GM18498 (cell line): ENCODE data around the gene GET4.

Experiments used
- ATAC-seq: cut with Tn5 transposase; IDR thresholded peaks from one replicate; pipeline ENCODE4 v1.9.1; 2021; ENCODE audit warnings: mild to moderate bottlenecking, moderate library complexity; ENCODE audit not compliant: unreplicated experiment

The GET4 gene, protein sequence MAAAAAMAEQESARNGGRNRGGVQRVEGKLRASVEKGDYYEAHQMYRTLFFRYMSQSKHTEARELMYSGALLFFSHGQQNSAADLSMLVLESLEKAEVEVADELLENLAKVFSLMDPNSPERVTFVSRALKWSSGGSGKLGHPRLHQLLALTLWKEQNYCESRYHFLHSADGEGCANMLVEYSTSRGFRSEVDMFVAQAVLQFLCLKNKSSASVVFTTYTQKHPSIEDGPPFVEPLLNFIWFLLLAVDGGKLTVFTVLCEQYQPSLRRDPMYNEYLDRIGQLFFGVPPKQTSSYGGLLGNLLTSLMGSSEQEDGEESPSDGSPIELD

DNA sequence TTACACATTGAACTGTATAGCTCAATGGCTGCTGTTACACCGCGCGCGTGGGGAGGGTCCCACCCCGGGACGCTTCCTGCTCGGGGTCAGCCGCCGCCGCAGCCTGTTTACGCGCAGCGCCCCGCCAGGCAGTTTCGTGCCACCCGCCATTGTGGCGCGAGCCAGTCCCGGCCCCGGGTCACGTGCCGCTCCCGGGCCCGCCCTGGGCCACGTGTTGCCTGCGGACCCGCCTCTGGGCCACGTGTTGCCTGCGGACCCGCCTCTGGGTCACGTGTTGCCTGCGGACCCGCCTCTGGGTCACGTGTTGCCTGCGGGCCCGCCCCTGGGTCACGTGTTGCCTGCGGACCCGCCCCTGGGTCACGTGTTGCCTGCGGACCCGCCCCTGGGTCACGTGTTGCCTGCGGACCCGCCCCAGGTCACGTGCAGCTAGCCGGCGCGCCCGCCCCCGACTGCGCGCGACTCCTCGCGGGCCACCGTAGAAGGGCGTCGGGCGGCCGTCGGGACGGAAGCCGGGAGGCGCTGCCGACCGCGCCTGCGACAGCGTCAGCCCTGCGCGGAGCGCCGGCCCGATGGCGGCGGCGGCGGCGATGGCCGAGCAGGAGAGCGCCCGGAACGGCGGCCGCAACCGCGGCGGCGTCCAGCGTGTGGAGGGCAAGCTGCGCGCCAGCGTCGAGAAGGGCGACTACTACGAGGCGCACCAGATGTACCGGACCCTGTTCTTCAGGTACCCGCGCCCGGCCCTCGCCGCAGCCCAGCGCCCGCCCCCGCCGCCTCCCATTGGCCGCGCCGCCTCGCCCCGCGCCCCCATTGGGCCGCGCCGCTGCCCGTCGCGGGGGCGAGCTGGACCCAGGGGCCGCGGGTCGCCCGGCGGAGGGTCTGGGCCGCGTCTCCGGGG is at the start of gene GET4:
Gene GET4, plus strand, starts transcription at position 478 of the 895 bp plus-strand sequence. Its CDS starts 92 bp downstream, at position 570.
- peak; percentile 80 for ATAC-seq

DNA sequence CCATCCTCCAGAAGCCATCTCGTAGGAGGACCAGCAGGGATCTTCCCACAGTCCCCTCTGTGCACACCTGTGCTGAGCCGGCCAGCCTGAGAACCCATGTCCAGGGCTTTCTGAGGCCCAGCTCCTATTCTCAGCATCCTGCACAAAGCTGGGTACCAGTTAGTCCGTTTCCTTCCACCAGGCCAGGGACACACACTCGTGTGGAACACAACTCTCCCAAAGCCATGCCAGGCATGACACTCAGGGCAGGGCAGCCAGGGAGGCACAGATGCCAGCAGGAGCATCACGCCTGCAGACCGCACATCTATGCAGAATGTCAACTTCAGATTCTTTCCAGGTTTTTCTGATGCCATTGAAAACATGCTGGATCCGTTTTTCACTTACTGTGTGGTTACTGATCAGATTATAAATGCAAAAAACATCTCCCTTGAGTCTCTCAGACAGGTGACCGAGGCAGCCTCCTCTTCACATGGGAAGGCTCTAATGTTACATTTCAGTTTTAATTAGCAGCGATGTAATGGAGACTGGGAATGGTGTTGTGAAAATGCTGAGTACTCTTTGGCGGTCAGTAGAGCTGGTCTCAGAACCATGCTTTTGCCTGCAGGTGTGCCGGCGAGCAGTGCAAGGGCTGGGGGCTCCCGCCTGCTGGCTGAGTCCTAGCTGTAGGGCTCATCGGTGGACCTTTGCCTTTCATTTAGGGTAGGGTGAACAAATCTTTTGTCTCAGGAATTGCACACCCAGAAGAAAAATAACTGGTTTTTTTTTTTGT is 47.4 kb upstream of the GET4 start:
- ATAC-seq, result no peak

DNA sequence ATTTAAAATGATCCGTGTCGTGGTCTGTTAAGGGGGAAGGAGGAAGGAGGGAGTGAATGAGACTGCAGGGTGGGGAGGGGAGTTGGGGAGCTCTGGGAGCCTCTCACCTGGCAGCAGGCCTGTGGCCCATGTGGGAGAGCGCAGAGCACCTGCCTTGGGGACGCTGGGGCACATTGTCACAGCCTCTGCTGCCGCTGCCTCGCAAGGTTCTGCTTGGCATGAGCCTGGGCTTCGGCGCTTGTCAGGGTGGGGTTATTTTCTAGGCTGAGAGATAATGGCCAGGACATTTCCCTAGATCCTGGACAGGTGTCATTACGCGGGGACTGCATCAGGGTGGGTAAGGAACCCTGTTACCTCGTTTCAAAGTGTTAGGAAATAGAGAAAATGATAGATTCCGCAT is 46.3 kb upstream of the GET4 start:
- ATAC-seq, result no peak

DNA sequence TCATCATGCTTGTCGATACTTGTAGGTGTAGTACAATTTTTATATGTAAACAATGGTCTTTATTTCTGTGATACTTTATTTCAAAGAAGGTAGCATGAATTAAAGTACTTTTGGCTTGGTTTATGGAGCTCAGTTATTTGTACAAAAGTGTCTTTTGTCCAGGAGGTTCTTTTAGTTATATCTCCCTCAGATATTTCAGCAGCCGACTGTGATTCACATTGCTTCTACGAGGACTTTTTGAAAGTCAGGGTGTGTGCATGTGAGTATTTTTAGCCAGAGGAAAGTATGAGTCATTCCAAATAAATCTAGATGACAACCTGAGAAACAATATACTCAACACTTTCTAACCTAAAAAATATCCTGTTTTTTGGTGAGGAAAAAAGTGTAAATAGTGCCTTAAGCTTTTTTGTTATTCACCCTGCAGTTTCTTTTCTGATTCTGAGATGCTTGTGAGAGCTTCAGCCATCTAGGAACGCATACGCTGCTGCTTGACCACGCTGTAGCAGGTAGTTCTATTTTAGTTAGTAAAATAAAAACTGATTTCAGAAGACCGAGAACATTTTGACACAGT is 44.7 kb upstream of the GET4 start:
- peak; percentile 52 for ATAC-seq

DNA sequence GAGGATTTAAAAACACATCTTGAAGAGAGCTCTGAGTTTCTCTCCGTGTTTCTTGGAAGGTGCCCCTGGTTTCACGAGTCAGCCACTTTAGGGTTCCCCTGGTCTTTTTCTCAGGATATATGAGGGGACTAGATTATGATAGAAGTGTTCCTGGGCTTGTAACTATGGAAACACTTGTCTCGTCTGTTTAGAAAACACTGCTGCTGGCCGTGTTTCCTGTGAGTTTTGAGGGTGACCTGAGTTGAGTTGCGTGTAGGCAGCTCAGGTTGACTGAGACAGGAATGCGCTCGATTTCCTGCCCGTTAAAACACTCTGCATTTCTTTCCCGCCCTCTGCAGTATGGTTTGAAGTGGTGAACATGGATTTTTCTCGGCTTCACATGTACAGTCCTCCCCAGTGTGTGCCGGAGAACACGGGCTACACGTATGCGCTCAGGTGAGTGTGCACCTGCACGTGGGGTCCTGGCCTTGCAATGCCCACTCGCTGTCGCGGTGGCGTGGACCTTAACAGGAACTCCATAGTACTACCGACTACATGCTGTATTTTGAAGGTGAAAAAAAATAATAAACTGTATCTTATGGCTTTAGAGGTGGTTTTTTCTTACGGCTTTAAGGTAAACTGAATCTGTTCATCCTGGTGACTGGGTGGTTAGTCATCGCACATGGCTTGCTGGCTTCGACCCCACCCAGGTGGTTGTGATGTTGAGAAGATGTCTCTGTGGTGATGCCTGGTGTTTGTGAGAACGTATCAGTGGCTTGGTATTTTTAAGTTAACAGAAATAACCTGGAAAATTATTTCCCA is 44.0 kb upstream of the GET4 start, which contains the start of gene SUN1:
Gene SUN1, plus strand, starts transcription at position 310 of the 801 bp plus-strand sequence. Its CDS starts 49 bp downstream, at position 359.
- ATAC-seq, result peak; percentile 66

DNA sequence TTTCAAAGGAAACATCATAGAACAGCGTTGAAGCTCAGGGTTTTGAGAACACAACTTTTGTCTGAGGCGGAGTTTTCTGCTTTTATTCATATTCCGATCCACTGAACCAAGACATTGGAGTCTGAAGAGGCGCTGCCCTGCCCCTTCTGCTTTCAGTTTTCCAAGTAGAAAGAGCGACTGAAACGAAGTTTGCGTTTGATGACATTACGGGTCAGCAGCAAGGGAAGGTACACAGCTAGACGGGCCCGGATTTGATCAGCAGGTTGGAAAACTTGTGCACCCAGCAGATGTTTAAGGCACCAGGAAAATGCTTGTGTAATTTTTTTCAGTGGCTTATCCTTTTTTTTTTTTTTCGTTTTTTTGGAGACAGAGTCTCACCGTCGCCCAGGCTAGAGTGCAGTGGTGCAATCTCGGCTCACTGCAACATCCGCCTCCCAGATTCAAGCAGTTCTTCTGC is 43.4 kb upstream of the GET4 start:
- ATAC-seq, result no peak

DNA sequence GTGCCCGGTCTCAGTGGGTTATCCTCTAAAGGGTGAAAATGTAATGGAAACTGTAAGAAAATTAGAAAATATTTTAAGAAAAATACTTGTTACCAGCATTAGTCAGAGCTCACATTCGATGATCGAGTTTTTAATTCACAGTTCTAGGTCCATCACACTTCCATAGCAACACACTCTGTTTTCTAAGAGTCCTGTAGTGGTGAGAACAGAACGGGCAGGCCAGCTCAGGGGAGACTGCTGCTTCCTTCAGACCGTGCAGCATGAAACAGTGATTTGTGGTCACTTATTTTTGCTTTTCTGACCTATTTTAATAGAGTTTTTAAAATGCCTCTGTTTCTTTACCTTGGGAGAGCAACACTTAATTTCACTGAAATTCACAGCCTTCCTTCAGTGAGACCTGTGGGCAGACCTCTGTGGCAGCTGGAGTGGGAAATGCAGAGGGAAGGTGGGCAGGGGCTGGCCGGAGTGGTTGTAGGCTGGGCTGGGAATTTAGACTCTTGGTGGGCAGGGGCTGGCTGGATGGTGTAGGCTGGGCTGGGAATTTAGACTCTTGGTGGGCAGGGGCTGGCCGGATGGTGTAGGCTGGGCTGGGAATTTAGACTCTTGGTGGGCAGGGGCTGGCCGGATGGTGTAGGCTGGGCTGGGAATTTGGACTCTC is 42.6 kb upstream of the GET4 start:
- ATAC-seq, result no peak

DNA sequence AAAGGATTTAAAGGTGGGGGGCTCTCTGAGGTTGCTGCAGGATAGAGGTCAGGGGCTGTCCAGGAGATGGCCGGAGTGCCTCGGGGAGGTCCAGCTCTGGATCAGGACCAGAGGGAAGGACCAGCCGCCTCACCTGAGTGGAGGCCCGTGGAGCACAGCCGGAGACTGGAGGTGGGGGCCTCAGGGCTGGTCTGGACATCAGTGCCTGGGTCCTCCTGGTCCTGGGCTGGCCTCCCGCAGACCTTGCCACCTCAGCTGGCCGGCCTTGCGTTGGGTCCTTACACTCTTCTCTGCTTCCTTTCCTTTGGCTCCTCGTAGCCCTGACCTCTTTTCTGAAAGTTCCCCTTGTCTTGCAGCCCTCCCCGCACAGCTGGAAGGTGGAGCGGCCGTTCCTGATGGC is 42.1 kb upstream of the GET4 start:
- no peak for ATAC-seq

DNA sequence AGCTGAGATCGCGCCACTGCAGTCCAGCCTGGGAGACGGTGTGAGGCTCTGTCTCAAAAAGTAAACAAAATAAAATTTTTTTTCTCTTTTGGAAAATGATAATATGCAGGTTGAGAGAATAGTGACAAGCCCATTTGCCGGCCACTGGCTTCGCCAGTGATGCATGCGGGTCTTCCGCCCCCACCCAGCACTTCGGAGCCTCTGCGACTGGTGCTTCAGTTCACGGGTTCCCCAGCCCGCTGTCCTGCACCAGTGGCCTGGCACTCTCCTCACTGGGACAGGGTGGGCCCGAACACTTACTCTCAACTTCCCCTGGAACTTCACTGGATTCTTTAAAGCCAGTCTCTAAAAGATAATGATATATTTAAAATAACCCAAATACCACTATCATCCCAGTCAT is 41.3 kb upstream of the GET4 start:
- ATAC-seq, result no peak

DNA sequence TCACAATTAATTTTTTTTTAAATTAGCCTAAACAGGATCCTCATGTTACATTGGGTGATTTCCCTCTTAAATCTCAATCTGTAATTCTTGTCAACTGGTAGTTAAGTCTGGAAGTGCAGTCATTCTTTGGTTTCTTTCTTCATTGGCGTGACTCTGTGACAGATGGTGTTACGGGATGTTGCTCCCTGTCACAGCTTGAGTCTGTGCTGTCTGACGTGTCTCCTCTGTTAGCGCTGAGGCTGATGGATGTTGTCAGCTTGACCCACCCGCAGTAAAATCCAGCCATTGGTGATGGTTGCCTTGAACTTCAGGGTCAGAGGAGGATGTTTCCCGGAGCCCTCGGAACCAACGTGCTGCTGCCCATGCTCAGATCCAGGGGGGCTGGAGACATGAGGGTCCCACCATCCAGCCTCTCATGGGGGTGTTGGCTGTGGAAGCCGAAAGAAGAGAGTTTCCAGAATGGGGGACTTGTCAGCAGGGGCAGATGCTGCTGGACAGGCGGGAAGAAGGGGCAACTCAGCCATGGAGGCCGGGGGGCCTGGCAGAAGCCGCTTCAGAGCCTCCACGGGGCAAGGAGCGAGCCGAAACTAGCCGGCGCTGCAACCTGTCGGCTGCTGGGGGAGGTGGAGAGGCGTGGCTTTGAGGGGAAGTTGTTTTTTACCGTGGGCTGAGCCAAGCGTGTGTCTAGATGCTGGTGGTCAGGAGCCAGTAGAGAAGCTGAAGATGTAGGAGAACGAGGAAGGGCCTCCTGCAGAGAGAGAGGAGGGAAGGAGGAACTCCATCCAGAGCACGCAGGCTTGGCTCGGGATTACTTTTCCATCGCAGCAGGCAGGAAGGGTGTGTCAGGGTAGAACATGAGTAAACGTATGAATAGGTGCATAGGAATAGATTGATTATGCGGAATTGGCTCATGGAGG is 40.6 kb upstream of the GET4 start:
- ATAC-seq, result no peak

DNA sequence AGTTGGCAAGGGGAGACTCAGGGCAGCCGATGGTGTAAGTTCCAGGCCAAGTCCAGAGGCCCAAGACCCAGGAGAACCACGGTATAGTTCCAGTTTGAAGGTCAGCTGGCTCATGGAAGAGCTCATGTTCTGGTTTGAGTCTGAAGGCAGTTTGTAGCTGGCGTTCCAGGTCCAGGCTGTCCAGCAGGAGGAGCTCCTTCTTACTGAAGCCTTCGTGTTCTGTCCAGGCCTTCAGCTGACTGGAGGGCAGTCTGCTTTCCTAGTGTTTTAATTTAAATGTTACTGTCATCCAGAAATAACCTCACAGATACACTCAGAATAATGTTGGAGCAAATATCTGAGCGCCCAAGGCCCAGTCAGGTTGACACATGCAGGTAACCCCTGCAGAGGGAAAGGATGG is 39.9 kb upstream of the GET4 start:
- no peak for ATAC-seq

DNA sequence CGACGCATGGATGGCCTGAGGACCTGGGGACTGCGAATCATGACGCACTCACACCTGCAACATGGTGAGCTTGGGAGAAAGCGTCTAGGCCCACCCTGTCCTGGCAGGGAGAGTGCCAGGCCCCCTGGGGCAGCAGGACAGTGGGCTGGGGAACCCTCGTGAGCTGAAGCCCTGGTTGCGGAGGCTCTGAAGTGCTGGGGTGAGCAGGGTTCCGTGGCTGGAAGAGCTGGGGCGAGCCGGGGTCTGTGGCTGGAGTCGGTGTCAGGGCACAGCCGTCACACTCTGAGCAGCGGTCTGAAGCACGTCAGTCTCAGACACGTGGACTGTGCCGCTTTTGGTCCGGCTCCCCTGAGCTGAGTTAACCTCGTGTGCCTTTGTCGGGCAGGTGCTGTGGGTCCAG is 39.4 kb upstream of the GET4 start:
- ATAC-seq, result no peak

DNA sequence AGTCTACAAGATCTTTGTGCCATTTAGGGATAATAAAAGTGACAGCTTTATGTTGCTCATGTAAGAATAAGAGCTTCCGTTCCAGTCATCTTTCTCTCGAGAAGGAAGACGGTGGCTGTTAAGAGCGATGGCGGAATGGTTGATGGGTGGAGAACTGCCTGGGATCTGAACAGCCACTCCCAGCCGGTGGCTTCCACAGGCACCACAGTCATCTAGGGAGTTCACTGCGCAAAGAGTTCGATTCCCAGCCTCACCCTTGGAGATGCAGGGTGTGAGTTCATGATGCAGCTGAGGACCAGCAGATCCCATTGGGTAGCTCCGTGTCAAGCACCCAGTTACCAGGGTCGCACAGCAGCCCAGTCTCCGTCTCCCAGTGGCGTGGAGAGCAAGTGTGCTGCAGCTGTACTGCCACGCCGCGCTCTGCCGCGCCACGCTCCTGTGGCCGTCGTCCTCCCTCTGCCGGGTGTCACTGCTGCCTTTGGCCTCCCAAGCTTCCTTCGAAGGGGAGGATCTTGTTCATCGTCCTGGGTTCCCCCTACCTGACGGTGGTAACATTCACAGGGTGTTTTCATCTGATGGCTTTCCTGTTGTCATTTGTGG is 36.3 kb upstream of the GET4 start:
- ATAC-seq, result no peak

DNA sequence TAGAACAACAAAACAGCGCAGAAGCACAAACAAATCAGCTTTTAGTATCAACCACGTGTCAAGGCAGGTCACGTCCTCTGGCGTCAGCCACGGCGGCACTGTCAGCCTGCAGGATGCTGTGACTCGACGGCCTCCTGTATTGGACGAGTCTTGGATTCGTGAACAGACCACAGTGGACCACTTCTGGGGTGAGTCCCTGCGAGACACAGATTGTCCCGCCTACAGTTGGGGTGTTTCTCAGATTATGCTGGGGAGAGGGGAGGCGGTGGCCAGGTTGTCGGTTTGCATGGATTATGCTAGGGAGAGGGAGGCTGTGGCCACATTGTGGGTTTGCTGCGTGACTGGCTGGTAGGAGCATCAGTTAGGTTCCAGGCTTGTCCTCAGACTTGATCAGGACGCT is 34.4 kb upstream of the GET4 start:
- ATAC-seq, result no peak

DNA sequence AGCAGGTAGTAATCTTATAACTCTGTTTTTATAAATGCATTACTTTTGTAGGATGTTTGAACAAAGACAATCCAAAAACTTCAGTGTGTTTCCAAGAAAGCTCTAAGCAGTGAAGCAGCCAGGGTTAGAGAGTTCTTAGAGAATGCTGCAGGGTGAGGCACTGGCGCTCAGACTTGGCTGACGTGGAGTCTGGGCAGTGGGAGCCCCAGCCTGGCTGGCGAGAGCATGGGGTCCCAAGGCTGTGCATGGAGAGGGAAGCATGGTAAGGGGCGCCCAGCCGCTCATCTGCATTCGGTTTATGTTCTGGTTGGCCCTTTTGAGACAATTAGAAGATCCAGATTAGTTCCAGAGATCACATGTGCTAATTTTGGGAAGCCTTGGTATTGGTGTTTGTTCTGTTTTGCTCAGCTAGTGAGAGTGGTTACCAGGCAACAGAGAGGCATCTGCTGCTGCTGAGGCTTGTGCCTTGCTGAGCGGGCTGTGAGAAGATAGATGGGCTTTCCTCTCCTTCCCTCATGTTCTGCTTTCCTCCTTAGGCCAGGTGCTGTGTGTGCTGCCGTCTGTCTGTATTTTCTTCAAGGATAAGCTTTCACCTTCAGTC is 33.8 kb upstream of the GET4 start:
- ATAC-seq, result no peak

DNA sequence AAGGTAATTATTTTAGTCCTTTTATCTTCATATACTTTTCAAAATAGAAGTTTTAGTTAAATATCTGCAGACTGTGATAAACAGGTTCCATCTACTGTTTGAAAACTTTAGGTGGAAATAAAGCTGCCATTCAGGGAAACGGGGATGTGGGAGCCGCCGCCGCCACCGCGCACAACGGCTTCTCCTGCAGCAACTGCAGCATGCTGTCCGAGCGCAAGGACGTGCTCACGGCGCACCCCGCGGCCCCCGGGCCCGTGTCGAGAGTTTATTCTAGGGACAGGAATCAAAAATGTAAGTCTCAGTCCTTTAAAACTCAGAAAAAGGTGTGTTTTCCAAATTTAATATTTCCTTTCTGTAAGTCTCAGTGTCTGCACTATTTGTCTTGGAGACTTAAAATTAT is 33.1 kb upstream of the GET4 start:
- no peak for ATAC-seq

DNA sequence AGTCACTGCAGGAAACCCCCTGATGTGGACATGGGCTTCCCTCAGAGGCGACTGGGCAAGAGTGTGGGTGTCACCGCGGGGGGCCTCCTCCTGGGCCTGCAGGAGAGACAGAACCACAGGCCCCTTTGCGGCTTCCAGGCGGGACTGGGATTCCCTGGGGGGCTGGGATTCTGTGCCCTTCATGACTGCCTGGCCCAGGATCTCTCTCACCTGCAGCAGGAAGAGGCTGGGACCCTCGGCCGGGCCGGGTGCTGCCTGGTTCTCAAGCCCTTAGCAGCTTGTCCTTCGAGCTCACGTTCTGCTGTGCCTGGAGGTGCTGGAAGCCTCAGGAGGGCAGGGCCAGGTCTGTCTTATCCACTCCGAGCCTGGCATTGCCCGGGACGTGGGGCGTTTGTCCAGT is 32.3 kb upstream of the GET4 start:
- ATAC-seq, result no peak

DNA sequence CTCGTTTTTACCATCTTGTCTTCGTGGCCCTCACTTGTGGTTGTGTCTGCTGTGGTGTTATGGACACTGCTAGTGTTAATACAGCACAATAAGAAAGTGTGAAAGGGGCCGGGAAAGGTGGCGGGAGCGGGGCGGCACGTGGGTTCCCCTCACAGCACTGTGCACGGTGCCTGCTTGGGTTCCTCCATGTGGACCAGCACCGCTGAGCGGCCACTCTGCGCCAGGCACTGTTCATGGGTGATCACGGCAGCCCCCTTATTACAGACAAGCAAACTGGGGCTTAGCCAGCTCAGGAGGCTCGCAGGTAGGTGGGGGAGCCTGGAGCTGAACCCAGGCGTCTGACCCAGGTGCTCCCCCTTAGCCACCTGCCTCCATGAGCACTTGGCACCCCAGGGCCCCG is 31.8 kb upstream of the GET4 start:
- no peak for ATAC-seq
